Measurements from ENCODE around the gene TMPRSS9.

The TMPRSS9 gene

GRCh38 chr19:2372076-2372612 is 12.1 kb downstream of the TMPRSS9 start:
- ATAC-seq (replicated peaks) (no peak), DNase-seq (no peak)
- Mint-ChIP-seq H3K27me3 (peaks cover 13% of the 10 kb centered on the region in 2 donors), H3K4me1 (peaks cover 0 to 2% of the 10 kb centered on the region in 2 donors), H3K36me3 (peaks cover 3 to 4% of the 10 kb centered on the region in 2 donors), H3K9me3 (peaks cover 0 to 3% of the 10 kb centered on the region in 2 donors), H3K4me3 (no peak overlapping the region), H3K27ac (no peak overlapping the region)

DNA sequence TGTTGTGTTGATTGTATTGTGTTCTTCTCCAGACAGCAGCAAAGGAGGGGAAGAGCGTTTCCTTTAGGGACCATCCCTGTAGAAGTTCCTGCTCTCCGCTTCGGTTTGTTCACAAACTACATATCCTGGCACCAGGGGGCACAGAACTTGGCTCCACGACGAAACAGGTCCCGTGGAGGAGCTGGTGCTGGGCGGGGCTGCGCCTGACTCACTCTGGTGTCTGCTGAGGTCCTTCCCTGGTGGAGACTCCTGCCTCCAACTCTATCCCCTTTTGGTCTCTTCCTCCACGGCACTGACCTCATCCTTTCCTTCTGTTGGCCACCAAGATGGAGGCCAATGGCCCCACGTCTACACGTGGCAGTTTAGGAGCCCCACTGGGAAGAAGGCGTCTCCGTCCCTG is 14.7 kb downstream of the TMPRSS9 start:
- Mint-ChIP-seq H3K4me1 (peaks cover 3 to 5% of the 10 kb centered on the region in 2 donors), H3K9me3 (peaks cover 9 to 10% of the 10 kb centered on the region in 2 donors), H3K4me3 (no peak overlapping the region), H3K27me3 (peaks cover 13 to 17% of the 10 kb centered on the region in 2 donors), H3K27ac (peak overlapping the region; percentile 79), H3K36me3 (peaks cover 5 to 13% of the 10 kb centered on the region in 2 donors)
- DNase-seq: no peak
- ATAC-seq (replicated peaks): no peak

DNA sequence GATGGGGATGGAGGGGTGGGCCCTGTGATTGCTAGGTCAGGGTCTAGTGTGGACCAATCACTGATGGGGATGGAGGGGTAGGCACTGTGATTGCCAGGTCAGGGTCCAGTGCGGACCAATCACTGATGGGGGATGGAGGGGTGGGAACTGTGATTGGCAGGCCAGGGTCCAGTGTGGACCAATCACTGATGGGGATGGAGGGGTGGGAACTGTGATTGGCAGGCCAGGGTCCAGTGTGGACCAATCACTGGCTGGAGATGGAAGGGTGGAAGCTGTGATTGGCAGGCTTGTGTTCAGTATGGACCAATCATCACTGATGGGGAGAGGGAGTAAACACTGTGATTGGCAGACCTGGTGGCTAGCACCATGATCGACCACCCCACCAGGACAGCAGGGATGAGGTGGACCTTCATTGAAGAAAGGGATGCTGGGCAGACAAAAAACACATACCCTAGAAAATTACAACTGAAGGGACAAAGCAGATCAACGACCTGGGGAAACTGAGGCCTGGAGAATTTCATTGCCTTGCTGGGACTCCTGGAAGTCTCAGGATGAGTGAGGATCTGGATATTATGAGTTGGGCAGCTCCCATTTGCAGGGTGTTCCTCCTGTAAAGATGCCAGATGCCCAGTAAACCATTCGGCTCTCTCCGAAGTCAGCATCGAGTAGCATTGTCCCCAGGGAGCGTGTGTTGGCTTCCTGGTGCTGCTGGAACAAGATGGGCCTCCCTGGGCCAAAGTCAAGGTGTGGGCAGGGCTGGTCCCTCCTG is 15.5 kb downstream of the TMPRSS9 start:
- peaks cover 3 to 5% of the 10 kb centered on the region in 2 donors for H3K4me1 Mint-ChIP-seq
- H3K36me3 Mint-ChIP-seq: peaks cover 5 to 13% of the 10 kb centered on the region in 2 donors
- no peak for DNase-seq
- no peak overlapping the region for H3K27ac Mint-ChIP-seq
- H3K9me3 Mint-ChIP-seq: peaks cover 9 to 10% of the 10 kb centered on the region in 2 donors
- peaks cover 13 to 17% of the 10 kb centered on the region in 2 donors for H3K27me3 Mint-ChIP-seq
- ATAC-seq (replicated peaks): peak; percentile 25 to 27
- no peak overlapping the region for H3K4me3 Mint-ChIP-seq

DNA sequence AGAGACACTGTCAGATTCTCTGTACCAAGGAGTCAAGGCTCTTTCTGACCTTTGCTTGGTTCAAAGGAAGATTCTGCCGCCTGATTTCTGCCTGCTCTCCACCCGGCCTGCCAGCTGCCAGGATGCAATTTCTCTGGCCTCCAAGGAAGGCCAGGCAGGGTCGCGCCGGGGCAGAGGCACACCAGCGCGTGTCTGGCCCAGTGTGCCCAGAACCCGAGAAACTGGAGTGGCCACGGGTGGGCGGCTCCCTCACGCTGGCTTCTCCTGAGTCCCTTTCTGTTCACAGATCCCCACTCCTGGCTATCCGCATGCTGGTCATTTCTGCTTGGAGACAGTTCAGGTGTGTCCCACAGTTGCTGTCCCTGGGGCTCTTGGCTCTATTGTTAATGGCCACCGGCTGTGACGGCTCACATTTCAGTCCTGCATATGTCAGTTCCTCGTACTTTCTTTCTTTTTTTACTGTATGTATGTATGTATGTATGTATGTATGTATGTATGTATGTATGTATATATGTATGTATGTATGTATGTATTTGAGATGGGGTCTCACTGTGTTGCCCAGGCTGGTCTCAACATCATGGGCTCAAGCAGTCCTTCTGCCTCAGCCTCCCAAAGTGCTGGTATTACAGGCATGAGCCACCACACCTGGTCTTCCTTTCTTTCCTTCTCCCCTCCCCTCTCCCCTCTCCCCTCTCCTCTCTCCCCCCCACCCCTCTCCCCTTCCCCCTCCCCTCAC is 16.9 kb downstream of the TMPRSS9 start:
- peaks cover 13 to 17% of the 10 kb centered on the region in 2 donors for H3K9me3 Mint-ChIP-seq

GRCh38 chr19:2380567-2380966 is 20.5 kb downstream of the TMPRSS9 start:
- ATAC-seq (replicated peaks): no peak

More for the DNA sequence above, 16.9 kb downstream of the TMPRSS9 start:
- no peak for DNase-seq
- no peak for ATAC-seq (replicated peaks)
- no peak overlapping the region for H3K27ac Mint-ChIP-seq
- H3K27me3 Mint-ChIP-seq: peaks cover 11 to 17% of the 10 kb centered on the region in 2 donors
- no peak overlapping the region for H3K4me3 Mint-ChIP-seq
- H3K36me3 Mint-ChIP-seq: peaks cover 7 to 20% of the 10 kb centered on the region in 2 donors
- H3K4me1 Mint-ChIP-seq: peaks cover 3 to 5% of the 10 kb centered on the region in 2 donors

GRCh38 chr19:2381148-2381820 is 21.2 kb downstream of the TMPRSS9 start:
- H3K4me3 Mint-ChIP-seq: peak overlapping the region in 1 of 2 donors; percentile 39
- DNase-seq (no peak), ATAC-seq (replicated peaks) (no peak)
- peaks cover 7 to 20% of the 10 kb centered on the region in 2 donors for H3K36me3 Mint-ChIP-seq
- H3K9me3 Mint-ChIP-seq: peaks cover 13 to 16% of the 10 kb centered on the region in 2 donors
- H3K4me1 Mint-ChIP-seq: peaks cover 12 to 19% of the 10 kb centered on the region in 2 donors
- H3K27me3 Mint-ChIP-seq: peaks cover 6 to 12% of the 10 kb centered on the region in 2 donors
- no peak overlapping the region for H3K27ac Mint-ChIP-seq

More at GRCh38 chr19:2380567-2380966, 20.5 kb downstream of the TMPRSS9 start:
- DNase-seq: no peak
- peaks cover 12 to 19% of the 10 kb centered on the region in 2 donors for H3K4me1 Mint-ChIP-seq
- peaks cover 7 to 20% of the 10 kb centered on the region in 2 donors for H3K36me3 Mint-ChIP-seq
- peaks cover 6 to 12% of the 10 kb centered on the region in 2 donors for H3K27me3 Mint-ChIP-seq
- no peak overlapping the region for H3K27ac Mint-ChIP-seq
- H3K4me3 Mint-ChIP-seq: no peak overlapping the region
- H3K9me3 Mint-ChIP-seq: peaks cover 13 to 17% of the 10 kb centered on the region in 2 donors

DNA sequence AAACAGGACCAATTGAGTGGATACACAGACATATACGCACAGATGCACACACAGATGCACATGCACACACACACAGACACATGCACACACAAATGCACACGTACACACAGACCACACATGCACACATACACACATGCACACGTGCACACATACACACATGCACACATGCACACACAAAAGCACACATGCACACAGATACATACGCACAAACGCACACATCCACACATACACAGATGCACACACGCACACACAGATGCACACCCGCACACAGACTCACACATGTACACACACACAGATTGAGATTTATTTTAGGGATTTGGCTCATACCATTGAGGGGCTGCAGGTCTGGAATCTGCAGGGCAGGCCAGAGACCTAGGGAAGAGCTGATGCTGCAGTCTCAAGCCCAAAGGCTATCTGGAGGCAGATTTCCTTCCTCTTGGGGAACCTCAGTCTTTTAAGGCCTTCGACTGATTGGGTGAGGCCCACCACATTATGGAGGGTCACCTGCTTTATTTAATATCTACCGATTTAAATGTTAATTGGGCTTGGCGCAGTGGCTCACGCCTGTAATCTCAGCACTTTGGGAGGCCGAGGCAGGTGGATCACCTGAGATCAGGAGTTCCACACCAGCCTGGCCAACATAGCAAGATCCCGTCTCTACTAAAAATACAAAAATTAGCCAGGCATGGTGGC is 22.6 kb downstream of the TMPRSS9 start:
- ATAC-seq (replicated peaks) (no peak), DNase-seq (no peak)
- Mint-ChIP-seq H3K9me3 (peaks cover 10 to 15% of the 10 kb centered on the region in 2 donors), H3K27me3 (peaks cover 2 to 10% of the 10 kb centered on the region in 2 donors), H3K36me3 (peaks cover 6 to 17% of the 10 kb centered on the region in 2 donors), H3K4me1 (peaks cover 12 to 16% of the 10 kb centered on the region in 2 donors), H3K27ac (no peak overlapping the region), H3K4me3 (no peak overlapping the region)

DNA sequence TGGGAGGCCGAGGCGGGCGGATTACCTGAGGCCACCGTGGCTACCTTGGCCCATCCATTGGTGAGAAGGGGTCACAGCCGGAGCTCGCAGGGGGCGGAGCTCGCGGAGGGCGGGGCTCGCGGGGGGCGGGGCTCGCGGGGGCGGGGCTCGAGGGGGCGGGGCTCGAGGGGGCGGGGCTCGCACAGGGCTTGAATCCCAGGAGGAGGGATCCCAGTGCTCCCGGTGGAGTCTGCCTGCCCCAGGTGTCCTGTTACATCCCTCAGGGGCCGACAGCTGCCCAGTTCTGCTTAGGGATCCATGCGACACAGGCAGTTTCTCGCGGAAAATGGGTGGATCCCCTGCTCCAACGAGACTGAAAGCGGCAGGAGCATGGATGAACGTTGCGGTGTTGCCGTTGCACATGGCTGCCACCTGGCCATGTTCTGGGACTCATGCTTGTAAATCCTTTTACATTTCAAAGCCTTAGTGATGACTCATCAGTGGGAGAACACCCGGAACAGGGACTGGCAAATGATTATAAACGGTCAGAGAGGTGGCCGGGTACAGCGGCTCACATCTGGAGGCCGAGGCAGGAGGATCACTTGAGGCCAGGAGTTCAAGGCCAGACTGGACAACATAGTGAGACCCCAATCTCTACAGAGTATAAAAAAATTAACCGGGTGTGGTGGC is 25.1 kb downstream of the TMPRSS9 start:
- Mint-ChIP-seq H3K9me3 (peaks cover 4 to 9% of the 10 kb centered on the region in 2 donors), H3K36me3 (peaks cover 2 to 7% of the 10 kb centered on the region in 2 donors), H3K4me1 (peaks cover 13 to 14% of the 10 kb centered on the region in 2 donors), H3K4me3 (no peak overlapping the region), H3K27me3 (peaks cover 0 to 8% of the 10 kb centered on the region in 2 donors), H3K27ac (peak overlapping the region; percentile 10)
- DNase-seq: no peak
- no peak for ATAC-seq (replicated peaks)

GRCh38 chr19:2387367-2388288 is 27.6 kb downstream of the TMPRSS9 start:
- Mint-ChIP-seq H3K9me3 (peaks cover 0 to 2% of the 10 kb centered on the region in 2 donors), H3K4me1 (peaks cover 13 to 17% of the 10 kb centered on the region in 2 donors), H3K27me3 (peaks cover 0 to 4% of the 10 kb centered on the region in 2 donors), H3K36me3 (no peaks in the 10 kb centered on the region), H3K27ac (no peak overlapping the region), H3K4me3 (no peak overlapping the region)
- no peak for DNase-seq
- ATAC-seq (replicated peaks): no peak

DNA sequence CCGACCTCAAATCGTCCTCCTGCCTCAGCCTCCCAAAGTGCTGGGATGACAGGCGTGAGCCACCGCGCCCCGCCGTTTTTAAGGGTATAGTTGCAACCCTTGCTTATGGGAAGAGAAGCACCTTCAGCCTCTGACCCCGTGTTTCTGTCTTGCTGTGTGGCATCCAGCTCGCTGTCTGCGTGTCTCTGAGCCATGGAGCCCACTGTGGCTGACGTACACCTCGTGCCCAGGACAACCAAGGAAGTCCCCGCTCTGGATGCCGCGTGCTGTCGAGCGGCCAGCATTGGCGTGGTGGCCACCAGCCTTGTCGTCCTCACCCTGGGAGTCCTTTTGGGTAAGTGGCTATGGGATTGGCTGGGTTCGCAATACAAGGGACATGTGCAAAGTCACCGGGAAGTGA is 29.5 kb downstream of the TMPRSS9 start:
- Mint-ChIP-seq H3K4me1 (peaks cover 13 to 18% of the 10 kb centered on the region in 2 donors), H3K27me3 (peaks cover 0 to 4% of the 10 kb centered on the region in 2 donors), H3K36me3 (no peaks in the 10 kb centered on the region), H3K4me3 (no peak overlapping the region), H3K9me3 (no peaks in the 10 kb centered on the region), H3K27ac (peak overlapping the region; percentile 63)
- ATAC-seq (replicated peaks): no peak
- DNase-seq: no peak

GRCh38 chr19:2391118-2391725 is 31.2 kb downstream of the TMPRSS9 start:
- ATAC-seq (replicated peaks): peak; percentile 66
- Mint-ChIP-seq H3K4me3 (no peak overlapping the region), H3K27me3 (peaks cover 0 to 4% of the 10 kb centered on the region in 2 donors), H3K4me1 (peaks cover 10 to 31% of the 10 kb centered on the region in 2 donors), H3K36me3 (no peaks in the 10 kb centered on the region), H3K27ac (no peak overlapping the region), H3K9me3 (no peaks in the 10 kb centered on the region)
- peak; percentile 33 for DNase-seq

- Mint-ChIP-seq H3K27ac (no peak overlapping the region), H3K36me3 (no peaks in the 10 kb centered on the region), H3K4me1 (peaks cover 9 to 31% of the 10 kb centered on the region in 2 donors), H3K27me3 (peaks cover 0 to 4% of the 10 kb centered on the region in 2 donors), H3K4me3 (no peak overlapping the region), H3K9me3 (no peaks in the 10 kb centered on the region)
- DNase-seq (no peak), ATAC-seq (replicated peaks) (no peak)
Observed at GRCh38 chr19:2392366-2392765, 32.3 kb downstream of the TMPRSS9 start.
